GM19452 (cell line): ENCODE measurements around the gene P4HA3.

ENCODE experiments used
- ATAC-seq: cut with Tn5 transposase; IDR thresholded peaks from one replicate; pipeline ENCODE4 v1.9.1; 2021; ENCODE audit not compliant: unreplicated experiment

Gene P4HA3

DNA sequence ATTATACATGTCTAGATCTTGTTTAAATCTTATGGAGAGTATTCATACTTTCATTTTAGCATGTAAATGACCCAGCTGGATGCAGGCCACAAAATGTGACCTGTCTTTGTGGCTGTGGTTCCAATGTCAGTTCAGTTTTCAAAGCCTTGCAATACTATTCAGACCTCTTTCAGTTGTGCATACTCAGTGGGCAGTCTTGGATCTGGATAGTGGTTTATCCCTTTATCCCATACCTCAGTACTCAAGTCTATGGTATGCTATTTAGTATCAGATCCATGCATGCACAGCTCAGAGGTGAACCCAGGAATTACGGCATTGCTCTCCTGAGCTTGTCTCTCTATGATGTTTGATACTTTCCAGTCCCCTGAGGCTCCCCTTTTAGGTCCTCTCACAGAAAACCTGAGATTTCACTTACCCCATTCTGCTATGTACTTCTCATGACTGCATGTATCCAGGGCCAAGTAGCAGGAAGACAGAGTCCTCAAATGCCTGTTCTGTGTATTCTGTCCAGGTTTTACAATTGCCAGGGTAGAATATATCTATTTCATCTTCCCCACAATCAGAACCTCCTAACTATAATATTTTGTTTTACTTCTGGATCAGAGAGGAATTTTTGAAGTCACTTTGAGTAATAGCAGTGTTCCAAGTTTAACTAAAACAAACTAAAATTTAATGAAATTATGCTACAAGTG, 6.9 kb upstream of the P4HA3 start:
- no peak for ATAC-seq

DNA sequence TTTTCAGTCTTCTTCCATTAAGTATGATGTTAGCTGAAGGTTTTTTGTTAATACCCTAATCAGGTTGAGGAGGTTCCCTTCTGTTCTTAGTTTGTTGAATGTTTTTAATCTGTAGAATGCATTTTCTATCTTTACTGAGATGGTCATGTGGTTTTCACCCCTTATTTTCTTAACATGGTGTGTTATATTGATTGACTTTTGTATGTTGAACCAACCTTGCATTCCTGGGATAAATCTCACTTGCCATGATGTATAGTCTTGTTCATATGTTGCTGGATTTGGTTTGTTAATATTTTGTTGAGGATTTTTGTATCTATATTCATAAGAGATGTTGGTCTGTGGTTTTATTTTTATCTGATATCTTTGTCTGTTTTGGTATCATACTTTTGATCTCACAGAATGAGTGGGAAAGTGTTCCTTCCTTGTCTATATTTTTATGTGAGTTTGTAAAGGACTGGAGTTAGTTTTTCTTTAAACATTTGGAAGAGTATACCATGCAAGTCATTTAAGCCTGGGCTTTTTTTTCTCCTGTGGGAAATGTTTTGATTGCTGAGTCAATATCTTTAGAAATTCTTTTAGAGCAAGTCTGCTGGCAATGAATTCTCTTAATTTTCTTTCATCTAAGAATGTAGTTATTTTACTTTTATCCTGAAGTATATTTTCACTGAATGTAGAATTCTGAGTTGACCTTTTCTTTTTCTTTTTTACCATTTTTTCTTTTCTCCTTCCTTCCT, 5.5 kb upstream of the P4HA3 start:
- ATAC-seq = no peak

DNA sequence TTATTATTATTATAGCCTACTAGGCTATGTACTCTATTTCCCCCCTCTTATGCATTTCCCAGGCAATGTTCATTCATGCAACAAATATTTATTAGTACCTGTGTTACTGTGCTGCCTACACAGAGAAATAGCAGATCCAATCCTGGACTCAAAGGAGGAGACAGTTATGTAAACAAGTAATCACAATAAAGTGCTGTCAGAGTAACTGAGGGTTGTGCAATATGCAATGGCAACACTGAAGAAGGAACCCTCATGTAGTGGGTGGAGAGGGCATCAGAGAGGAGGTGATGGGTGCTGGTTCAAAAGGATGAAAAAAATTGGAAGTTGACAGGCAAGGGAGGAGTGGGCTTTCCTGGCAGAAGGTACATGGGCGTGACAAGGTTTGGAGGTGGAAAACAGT, 886 bp upstream of the P4HA3 start:
- ATAC-seq = no peak

DNA sequence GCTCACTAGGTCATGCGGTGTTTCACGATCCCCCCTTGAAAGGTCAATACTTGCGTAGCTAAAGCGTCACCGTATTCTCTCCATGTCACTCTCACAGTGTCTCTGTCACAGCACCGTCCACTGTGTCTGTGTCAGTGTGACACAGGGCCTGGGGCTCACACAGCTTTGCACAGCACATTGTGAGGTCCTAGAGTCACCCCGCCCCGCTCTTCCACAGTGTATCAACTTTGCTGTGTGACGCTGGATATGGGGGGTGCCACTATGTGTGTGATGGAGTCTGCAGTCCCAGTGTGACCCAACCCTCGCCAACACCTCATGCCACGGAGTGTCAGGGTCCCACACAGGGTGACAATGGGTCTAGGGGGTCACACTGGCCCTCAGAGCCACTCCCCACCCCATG, 583 bp downstream of the P4HA3 start:
- ATAC-seq = no peak

DNA sequence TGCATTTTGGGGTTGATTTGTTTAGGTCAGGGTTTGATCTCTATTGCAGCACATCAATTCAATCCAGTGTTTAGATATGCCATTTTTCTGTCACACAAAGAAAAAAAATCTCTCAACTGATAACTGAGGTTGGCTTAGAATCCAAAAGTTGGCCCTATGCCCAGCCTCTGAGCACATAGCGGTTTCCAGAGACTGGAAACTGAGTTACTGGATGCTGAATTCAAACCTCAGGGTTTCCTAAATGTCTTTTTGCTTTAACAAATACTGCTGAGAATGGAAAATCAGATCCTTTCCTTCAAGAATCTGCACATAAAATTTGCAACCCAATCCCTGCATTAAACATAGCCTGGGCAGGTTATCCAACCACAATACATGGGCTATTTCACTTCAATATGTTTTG, 4.0 kb downstream of the P4HA3 start:
- ATAC-seq = no peak

DNA sequence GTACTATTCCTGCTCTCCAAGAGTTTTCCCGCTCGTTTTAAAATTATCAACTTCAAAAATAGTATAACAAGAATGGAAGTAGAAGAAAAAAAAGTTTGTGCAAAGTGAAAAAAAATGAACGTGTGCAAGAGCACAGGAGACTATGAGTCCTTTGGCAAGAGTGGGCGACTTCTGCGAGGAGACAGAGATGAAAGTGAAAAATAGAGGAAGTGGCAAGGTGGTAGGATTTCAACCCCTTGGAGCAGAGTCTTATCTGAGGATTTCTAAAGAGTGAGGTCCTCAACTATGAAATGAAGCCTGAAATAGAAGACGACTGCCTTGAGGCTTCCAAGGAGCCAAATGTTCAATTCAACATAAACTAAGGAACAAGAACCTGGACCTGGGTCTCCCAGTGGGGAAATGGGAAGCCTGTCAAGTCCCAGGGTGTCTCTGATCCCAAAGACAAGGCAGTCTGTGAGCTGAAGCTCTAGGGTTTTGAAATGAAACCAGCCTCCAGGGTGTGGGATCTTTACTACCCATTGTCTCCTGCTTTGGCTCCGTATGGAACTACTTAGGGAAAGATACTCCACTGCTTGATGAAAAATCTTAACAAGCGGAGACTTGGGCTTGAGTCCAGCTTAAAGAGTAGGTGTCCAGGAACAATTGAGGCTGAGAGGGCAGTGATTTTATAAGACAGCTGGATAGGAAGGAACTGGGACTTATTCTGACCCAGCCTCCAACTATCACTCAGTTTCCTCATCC, 4.8 kb downstream of the P4HA3 start:
- no peak for ATAC-seq

DNA sequence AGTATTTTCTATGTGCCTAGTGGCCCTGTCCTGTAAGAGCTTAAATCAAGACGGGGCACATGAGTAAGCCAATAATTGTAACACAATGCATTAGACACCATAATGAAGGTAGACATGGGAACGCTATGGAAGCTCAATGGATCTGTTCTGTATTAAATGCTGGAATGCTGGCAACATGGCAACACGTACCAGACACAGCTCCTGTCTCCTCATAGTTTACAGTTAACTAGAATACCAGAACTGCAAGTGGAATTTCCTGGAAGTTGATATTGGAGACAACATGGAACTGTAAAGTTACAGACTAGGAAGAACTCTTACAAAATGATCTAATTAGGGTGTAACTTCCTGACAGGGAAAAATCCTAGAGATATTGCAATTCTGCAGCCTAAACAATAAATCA, 12.4 kb downstream of the P4HA3 start:
- ATAC-seq = no peak

DNA sequence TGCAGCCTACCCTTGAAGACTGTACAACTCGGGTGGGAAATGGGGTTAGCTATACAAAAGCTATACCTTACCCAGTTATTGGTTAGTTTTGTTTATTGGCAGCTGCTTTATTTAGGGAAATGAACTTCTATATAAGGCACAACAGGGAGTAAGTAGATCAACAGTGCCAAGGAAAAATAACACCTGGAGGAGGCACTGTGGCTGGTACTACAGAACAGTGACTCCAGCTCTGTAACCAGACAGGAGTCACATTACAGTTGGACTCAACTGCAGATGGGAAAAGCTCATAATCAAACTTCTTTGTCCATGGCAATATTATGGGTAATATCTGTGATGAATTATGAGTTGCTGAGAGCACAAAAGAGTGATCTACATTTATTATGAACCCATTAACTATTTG, 14.0 kb downstream of the P4HA3 start:
- ATAC-seq = no peak

DNA sequence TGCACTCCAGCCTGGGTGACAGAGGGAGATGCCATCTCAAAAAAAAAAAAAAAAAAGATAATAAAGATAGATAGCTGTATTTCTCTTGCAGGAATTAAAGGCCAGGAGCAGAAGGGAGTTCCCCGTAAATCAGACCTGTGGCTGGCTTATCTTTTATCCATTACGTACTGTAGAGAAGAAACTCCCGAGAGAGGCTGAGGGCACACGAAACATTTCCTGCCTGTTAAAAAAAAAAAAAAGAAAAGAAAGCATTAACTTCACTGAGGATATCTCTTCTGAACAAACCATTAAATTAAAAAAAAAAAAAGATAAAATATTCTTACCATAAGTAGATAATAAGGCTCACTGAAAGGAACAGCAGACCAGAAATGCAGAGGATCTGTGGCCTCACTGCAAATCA, 22.5 kb downstream of the P4HA3 start:
- no peak for ATAC-seq

DNA sequence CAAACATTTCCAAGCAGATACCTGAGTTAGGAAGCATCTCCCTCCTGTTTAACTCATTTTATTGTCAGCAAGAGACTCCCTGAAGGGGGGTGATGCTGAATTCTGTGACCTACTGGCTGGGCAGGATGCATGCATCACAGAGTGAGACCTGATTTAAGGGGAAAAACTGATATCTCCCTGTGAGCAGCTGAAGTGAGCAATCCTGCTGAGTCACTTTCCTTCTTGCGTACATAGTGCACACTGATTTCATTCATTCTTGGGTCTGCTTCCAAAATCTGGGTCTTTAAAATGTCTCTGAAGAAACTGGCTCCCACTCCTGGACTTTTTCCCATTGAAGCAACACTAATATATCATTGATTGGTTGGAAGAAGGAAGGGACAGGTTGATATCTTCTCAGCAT, 23.3 kb downstream of the P4HA3 start:
- no peak for ATAC-seq

DNA sequence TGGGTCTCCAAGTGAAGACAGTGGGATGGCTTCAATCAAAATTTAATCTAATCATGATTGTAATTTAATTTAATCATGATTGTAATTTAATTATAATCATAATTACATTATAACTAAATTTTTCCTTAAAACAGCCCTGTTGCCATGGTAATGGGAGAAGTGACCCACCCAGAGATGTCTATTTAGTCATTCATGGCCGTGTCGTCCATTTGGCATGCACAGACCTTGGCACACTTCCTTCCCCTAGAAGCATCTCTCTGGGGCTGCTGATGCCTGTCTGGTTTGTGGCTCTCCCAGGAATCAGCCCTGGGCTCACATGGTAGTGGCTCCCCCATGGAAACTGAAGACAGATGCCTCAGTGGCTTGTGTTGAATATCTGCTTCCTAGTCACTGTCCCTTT, 27.0 kb downstream of the P4HA3 start:
- ATAC-seq = no peak

DNA sequence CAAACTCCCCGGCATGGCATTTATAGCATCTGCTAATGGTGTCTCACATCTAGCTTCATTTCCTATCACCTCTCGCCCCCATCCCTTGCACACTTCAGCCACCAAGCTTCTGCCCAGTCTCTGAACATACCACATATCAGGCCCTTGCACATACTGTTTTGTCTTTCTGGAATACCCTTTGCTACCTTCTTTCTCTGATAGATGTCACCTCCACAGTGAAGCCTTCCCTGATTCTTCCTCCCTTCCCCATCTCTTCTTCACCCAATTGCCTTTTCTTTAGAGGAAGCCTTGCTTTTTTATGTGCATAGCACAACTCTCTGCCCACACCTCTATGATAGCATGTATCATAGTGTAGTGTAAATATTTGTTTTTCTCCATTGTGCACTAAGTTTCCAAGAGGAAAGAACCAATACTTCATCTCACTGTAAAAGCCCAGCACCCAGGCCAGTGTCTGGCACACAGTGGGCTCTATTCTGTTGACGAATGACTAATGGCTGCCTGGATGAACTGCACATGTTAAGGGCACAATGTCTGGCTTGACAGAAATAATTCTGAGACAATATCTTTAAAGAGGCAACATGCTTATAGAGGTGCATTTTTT, 27.8 kb downstream of the P4HA3 start:
- ATAC-seq = no peak

DNA sequence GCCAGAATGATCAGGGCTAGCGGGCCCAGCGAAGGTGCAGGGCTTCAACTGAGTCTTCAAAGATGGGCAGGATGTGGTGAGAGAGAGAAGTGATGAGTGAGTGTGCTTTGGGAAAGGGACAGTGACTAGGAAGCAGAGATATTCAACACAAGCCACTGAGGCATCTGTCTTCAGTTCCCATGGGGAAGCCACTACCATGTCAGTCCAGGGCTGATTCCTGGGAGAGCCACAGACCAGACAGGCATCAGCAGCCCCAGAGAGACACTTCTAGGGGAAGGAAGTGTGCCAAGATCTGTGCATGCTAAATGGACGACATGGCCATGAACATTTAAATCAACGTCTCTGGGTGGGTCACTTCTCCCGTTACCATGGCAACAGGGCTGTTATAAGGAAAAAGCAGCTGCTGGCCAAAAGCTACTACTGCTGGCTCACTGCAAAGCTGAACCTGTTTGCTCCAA, 28.5 kb downstream of the P4HA3 start:
- no peak for ATAC-seq

DNA sequence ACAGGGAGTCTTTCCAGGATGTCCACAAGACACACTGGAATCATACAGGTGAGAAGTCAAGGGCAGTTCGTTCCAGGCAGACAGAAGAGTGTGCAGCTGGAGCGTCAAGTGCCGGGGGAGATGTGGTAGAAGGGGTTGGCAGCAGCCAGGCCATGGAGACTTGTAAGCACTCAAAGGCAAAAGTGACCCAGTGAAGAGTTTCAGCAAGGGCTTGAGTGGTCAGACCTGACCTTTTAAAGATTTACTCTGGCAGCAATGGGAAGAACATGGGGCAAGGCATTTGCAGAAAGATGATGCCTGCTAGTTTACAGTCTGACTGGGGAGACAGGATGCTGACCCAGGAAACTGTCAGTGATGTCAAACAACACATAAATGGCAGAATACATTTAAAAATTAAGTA, 29.0 kb downstream of the P4HA3 start:
- ATAC-seq = no peak

DNA sequence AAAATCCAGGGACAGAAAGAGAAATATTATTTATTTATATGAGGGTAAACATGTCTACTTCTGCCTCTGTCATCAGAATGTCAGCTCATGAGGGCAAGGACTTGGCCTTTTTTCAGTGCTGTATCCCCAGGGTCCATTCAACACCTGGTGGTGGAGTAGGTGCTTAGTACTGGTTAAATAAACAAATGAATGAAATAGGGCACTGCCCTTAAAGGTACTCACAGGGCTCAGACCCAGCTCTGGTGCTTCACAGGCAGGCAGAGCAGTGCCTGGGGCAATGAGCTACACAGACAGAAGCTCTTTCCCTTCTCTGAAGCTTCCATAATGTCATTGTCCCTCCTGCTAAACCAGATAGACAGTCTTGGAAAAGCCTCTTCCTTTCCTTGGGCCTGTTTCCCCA, 30.9 kb downstream of the P4HA3 start:
- ATAC-seq = no peak

DNA sequence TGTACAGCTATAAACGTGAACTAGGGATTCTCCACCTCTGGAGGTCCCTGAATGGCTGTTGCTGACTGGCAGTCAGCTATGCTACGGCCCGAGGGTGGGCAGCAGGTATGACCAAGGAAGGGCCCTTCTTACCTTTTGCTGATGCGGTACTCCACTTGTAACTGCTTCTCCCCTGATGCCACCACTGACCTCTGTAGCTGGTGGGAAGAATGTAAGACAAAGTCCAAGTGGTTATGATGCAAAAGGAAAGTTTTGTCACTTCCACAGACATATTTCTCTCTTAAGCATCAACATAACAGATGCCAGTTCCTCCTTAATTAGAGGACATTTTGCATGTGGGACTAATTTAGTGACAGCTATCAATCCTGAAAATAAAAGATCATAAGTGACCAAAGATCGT, 32.2 kb downstream of the P4HA3 start:
- no peak for ATAC-seq

DNA sequence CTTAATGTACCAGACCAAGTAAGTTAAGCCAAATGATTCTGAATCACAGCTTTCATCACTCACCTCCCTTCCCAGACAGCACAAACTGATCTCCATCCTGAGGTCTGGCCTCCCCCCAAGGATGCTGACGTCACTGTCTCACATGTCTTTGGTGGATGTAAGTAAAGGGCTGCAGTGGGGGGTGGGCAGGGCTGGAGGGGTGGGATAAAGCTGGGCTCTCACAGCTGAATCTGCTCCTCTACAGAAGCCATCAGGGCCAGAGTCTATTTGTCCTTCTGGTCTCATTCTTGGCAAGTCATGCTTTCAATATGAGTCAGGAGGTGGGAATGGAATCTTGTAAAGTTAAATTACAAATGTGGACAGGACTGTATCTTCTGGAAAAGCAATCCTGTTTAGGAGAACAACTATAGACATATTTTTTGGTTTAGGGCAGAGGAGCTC, 32.7 kb downstream of the P4HA3 start:
- ATAC-seq = no peak

DNA sequence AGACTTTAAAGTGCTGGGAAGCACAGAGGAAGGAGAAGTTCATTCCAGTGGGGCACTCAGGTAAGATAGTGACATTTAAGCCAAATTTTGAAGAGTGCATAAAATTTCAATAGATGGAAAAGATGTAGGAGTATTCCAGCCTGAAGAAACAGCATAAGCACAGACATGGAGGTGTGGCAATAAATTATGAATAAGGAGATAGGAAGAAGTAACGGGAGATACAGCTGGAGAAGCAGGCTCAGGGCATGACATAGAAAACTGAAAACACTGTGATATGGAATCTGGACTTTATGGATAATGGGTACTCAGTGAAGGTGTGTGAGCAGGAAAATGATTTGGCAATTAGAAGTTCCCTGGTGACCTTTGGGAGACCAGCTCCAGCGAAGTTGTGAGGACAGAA, 33.3 kb downstream of the P4HA3 start:
- ATAC-seq = no peak

DNA sequence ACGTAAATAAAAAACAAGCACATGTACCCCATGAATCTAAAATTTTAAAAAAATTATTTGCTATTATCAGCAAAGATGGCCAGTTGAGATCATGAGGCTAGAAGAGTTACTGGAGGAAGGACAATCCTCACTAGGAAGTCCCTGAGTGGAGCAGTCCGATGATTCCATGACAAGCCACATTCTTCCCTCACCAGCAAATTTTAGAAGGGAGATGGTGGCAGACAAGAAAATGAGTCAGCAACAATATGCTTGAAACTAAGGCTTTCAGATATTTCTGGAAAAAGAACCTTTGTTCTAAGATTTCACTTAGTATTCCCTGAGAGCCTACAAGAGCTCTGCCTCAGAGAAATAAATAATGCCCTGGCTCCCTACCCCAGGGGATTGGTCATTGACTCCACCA, 34.9 kb downstream of the P4HA3 start:
- ATAC-seq = no peak

DNA sequence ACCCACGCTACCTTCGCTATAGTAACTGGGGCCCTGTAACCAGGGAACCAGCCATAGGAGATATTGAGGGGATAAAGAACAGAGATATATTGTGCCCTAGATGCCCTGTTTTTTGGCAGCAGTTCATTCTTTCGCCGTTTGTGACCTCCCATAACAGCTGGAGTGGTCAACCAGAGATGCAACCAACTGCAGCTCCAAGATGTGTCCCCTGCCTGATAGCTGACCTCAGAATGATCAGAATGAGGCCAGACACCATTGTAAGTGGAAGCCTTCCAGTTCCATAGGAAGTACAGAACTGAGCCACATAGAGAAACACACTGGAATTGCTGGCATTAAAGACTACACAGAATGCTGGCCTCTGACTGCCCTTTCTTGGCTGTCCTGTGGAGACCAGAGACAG, 39.2 kb downstream of the P4HA3 start:
- no peak for ATAC-seq

DNA sequence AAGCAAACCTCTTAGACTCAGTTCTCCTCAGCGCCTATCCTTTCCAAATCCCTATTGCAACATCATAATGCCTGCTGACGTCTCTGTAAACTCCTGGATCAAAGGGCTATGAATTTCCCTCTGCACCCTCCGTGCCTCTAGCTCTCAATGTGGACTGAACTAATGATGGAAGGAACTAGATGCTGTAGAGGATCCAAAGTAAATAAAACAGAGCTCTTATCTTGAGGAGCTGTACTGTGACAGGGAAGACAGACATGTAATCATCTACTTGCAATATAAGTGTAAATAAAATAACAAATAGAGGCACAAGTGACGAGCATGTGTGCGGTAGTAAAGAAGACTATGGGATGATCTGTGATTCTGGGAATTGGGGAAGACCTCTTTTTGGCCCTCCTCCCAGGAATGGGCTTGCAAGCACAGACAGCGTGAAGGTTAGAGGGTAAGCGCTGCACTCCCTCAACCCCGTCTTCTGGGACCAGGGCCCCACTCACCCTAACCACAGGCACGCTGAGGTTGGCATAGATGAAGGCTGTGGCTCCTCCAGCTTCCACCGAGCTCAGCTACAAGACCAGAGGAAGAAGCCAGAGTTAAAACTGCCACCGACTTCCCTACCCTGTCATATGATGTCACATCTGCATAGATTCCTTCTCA, 42.2 kb downstream of the P4HA3 start:
- no peak for ATAC-seq
